Measurements from ENCODE around the gene KCNC1. TPM values are rescaled to one million over a fixed set of nuclear protein-coding genes. Genes with fewer than 3 reads are reported as not detected.

The KCNC1 gene
- total and polyA plus RNA-seq, 4 donors = 0.54 TPM; not detected in 3

DNA sequence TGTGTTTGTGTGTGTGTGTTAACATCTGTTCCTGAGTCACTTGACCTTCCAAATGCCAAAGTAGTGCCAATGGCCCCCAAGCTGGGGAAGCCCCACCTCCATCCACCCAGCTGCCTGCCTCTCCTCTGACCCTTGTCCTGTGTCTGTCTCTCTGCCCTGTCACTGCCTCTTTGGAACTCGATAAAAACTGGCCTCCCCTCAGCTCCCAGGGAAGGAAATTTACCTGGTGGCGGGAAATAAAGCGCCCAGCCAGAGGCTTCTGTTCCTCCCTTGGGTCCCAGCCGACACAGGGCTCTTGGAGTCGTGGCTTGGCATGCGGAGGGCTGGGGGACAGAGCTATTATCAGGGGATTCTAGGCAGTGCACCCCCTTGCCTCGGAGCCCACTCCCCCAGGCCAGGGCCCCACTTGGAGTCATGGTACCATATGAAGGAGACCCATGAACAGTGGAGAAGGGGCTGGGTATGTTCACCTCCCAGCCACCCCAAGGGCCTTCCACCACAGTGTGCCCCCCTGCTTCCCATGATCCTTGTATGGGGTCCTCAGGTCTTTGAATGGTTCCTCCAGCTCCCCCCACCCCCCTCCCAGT is 6.2 kb downstream of the KCNC1 start:
- H3K4me1 ChIP-seq (ENCODE audit: control insufficient read depth in 4 of 4, insufficient read depth in 4 of 4, low read length in 3 of 4) = no peaks in the 10 kb centered on the region
- H3K27ac ChIP-seq (ENCODE audit: low read depth in 1 of 2, low read length in 2 of 2) = no peak overlapping the region
- peak in 1 of 2 donors; percentile 4 for TF ChIP-seq HNF4A (conservative IDR thresholded peaks at IDR 0.05)
- TF ChIP-seq, protein P1, sequence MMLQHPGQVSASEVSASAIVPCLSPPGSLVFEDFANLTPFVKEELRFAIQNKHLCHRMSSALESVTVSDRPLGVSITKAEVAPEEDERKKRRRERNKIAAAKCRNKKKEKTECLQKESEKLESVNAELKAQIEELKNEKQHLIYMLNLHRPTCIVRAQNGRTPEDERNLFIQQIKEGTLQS (IDR thresholded peaks at IDR 0.05) = no peak
- no peak for TF ChIP-seq FOXA1 (IDR thresholded peaks at IDR 0.05)
- TF ChIP-seq HNF4G (IDR thresholded peaks at IDR 0.05) = no peak
- TF ChIP-seq, protein P2, sequence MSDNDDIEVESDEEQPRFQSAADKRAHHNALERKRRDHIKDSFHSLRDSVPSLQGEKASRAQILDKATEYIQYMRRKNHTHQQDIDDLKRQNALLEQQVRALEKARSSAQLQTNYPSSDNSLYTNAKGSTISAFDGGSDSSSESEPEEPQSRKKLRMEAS (IDR thresholded peaks at IDR 0.05) = no peak
- no peaks in the 10 kb centered on the region for H3K9me3 ChIP-seq (ENCODE audit: control insufficient read depth in 4 of 4, low read length in 3 of 4)
- 71% methylated on average over 7 of the region's 7 CpGs for WGBS
- H3K4me3 ChIP-seq (ENCODE audit: low read depth in 1 of 3, low read length in 3 of 3) = no peak overlapping the region
- DNase-seq (ENCODE audit: low spot score) = no peak
- no peak overlapping the region for H3K9ac ChIP-seq (ENCODE audit: low read depth in 1 of 2, low read length in 2 of 2)
- H3K27me3 ChIP-seq (ENCODE audit: control insufficient read depth in 4 of 4, insufficient read depth in 4 of 4, low read length in 3 of 4) = peaks cover 0 to 7% (median 0%) of the 10 kb centered on the region in 4 donors
- no peaks in the 10 kb centered on the region for H3K36me3 ChIP-seq (ENCODE audit: control insufficient read depth in 4 of 4, insufficient read depth in 3 of 4, low read depth in 1 of 4, low read length in 3 of 4)

DNA sequence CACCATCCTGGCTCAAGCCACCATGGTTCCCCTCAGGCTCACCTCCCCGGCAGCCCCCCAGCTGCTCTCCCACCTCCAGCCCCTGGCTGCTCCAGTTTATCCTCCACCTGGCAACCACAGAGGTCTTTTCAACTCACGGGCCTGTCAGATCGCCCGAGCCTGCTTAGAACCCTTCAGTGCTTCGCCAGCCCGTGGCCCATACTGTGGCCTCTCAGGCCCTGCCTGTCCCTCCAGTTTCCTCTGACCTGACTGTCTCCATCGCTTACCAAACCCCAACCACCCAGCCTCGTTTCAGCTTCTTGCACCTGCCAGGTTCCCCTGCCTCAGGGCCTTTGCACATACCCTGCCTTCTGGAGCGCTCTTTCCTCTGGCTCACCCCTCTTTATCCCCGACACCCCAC is 6.9 kb downstream of the KCNC1 start:
- no peaks in the 10 kb centered on the region for H3K36me3 ChIP-seq (ENCODE audit: control insufficient read depth in 4 of 4, insufficient read depth in 3 of 4, low read depth in 1 of 4, low read length in 3 of 4)
- DNase-seq (ENCODE audit: low spot score) = no peak
- peaks cover 0 to 4% (median 0%) of the 10 kb centered on the region in 4 donors for H3K27me3 ChIP-seq (ENCODE audit: control insufficient read depth in 4 of 4, insufficient read depth in 4 of 4, low read length in 3 of 4)
- TF ChIP-seq SP1 (IDR thresholded peaks at IDR 0.05) = no peak
- no peak for TF ChIP-seq EGR1 (IDR thresholded peaks at IDR 0.05; ENCODE audit: low read depth in 2 of 2)
- TF ChIP-seq HNF4A (conservative IDR thresholded peaks at IDR 0.05) = no peak
- TF ChIP-seq, protein P1 (IDR thresholded peaks at IDR 0.05) = no peak
- TF ChIP-seq FOXA1 (IDR thresholded peaks at IDR 0.05) = no peak
- no peak for TF ChIP-seq NR2F2 (IDR thresholded peaks at IDR 0.05)
- no peak for TF ChIP-seq GABPA (IDR thresholded peaks at IDR 0.05 in 1 of 2, conservative IDR thresholded peaks at IDR 0.05 in 1 of 2)
- TF ChIP-seq RAD21 (IDR thresholded peaks at IDR 0.05) = no peak
- TF ChIP-seq JUND (IDR thresholded peaks at IDR 0.05) = no peak
- TF ChIP-seq, protein P3, sequence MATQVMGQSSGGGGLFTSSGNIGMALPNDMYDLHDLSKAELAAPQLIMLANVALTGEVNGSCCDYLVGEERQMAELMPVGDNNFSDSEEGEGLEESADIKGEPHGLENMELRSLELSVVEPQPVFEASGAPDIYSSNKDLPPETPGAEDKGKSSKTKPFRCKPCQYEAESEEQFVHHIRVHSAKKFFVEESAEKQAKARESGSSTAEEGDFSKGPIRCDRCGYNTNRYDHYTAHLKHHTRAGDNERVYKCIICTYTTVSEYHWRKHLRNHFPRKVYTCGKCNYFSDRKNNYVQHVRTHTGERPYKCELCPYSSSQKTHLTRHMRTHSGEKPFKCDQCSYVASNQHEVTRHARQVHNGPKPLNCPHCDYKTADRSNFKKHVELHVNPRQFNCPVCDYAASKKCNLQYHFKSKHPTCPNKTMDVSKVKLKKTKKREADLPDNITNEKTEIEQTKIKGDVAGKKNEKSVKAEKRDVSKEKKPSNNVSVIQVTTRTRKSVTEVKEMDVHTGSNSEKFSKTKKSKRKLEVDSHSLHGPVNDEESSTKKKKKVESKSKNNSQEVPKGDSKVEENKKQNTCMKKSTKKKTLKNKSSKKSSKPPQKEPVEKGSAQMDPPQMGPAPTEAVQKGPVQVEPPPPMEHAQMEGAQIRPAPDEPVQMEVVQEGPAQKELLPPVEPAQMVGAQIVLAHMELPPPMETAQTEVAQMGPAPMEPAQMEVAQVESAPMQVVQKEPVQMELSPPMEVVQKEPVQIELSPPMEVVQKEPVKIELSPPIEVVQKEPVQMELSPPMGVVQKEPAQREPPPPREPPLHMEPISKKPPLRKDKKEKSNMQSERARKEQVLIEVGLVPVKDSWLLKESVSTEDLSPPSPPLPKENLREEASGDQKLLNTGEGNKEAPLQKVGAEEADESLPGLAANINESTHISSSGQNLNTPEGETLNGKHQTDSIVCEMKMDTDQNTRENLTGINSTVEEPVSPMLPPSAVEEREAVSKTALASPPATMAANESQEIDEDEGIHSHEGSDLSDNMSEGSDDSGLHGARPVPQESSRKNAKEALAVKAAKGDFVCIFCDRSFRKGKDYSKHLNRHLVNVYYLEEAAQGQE (IDR thresholded peaks at IDR 0.05) = no peak
- TF ChIP-seq, protein P2 (IDR thresholded peaks at IDR 0.05) = no peak
- TF ChIP-seq HNF4G (IDR thresholded peaks at IDR 0.05) = no peak
- TF ChIP-seq, protein P4, sequence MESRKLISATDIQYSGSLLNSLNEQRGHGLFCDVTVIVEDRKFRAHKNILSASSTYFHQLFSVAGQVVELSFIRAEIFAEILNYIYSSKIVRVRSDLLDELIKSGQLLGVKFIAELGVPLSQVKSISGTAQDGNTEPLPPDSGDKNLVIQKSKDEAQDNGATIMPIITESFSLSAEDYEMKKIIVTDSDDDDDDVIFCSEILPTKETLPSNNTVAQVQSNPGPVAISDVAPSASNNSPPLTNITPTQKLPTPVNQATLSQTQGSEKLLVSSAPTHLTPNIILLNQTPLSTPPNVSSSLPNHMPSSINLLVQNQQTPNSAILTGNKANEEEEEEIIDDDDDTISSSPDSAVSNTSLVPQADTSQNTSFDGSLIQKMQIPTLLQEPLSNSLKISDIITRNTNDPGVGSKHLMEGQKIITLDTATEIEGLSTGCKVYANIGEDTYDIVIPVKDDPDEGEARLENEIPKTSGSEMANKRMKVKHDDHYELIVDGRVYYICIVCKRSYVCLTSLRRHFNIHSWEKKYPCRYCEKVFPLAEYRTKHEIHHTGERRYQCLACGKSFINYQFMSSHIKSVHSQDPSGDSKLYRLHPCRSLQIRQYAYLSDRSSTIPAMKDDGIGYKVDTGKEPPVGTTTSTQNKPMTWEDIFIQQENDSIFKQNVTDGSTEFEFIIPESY (IDR thresholded peaks at IDR 0.05) = no peak
- TF ChIP-seq RXRA (IDR thresholded peaks at IDR 0.05) = no peak
- no peak for TF ChIP-seq TAF1 (conservative IDR thresholded peaks at IDR 0.05)
- TF ChIP-seq FOXA2 (IDR thresholded peaks at IDR 0.05) = no peak
- H3K9ac ChIP-seq (ENCODE audit: low read depth in 1 of 2, low read length in 2 of 2) = no peak overlapping the region
- H3K4me3 ChIP-seq (ENCODE audit: low read depth in 1 of 3, low read length in 3 of 3) = no peak overlapping the region
- no peaks in the 10 kb centered on the region for H3K9me3 ChIP-seq (ENCODE audit: control insufficient read depth in 4 of 4, low read length in 3 of 4)
- H3K4me1 ChIP-seq (ENCODE audit: control insufficient read depth in 4 of 4, insufficient read depth in 4 of 4, low read length in 3 of 4) = no peaks in the 10 kb centered on the region
- WGBS = 94% methylated on average over 10 of the region's 10 CpGs
- H3K27ac ChIP-seq (ENCODE audit: low read depth in 1 of 2, low read length in 2 of 2) = no peak overlapping the region
